Measurements from ENCODE around the gene FGD5. TPM values are rescaled to one million over a fixed set of nuclear protein-coding genes. Genes with fewer than 3 reads are reported as not detected.
A peak's percentile ranks its signal among the peaks of the same experiment; 100 is the strongest.
"Not testable (repeated sequence)": the region's sequence is repeated elsewhere in the genome, so short reads cannot be mapped to it uniquely, and the experiment has no call there.

FGD5 gene
- total RNA-seq, 2 donors from 2014 or later, result not detected

DNA sequence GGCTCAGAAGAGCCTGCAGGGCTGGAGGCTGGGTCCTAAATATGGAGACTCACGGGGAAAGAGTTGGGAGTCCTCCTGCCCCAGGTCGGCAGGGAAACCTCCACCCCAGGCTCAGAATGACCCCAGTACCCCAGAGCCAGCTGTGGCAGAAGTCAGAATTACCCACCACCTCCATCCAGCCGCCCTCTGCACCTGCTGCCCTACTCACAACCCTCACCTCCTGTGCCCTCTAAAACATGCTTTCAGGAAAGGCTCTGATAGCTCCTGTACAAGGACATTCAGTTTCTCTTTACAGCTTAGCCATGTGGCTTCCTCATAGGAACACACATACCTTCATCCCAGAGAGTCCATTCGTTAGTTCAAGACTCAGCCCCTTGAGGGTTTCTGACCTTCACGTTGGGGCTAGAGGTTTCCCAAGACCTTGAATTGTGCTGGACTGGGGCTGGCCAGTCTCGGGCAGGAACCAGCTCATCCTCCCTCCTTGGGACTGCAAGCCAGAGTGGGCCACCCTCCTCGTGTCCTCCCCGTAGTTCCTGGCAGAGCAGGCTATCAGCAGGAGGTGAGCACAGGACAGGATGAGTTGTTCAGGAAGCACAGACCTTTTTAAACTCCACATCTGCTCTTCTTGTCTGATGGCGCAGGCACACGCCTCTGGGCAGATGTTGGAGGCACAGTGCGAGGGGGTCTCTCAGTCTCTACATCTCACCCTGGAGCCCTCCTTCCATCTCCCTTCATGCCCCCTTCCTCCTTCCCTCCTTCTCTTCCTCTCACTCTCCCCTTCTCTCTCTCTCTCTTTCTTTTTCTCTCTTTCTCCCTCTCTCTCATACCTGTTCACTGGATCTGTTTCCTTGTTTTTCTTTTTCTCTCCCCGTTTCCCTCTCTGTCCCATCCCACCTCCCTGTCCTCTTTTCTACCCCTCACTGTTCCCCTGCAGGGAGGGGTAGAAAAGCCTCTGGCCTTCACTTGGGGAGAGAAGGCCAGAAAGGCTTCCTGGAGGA is 72.7 kb downstream of the FGD5 start:
- peak overlapping the region; percentile 41 for H3K4me3 Mint-ChIP-seq
- DNase-seq (no peak), ATAC-seq (no peak)
- H3K4me1 Mint-ChIP-seq, result peaks cover 29% of the 10 kb centered on the region
- peaks cover 2% of the 10 kb centered on the region for H3K36me3 Mint-ChIP-seq (ENCODE audit: low read depth)
- H3K27ac Mint-ChIP-seq, result peak overlapping the region; percentile 89
- H3K9me3 ChIP-seq (ENCODE audit: control insufficient read depth, low read length, poor library complexity, severe bottlenecking), result no peaks in the 10 kb centered on the region
- H3K27me3 Mint-ChIP-seq, result peaks cover 17% of the 10 kb centered on the region

DNA sequence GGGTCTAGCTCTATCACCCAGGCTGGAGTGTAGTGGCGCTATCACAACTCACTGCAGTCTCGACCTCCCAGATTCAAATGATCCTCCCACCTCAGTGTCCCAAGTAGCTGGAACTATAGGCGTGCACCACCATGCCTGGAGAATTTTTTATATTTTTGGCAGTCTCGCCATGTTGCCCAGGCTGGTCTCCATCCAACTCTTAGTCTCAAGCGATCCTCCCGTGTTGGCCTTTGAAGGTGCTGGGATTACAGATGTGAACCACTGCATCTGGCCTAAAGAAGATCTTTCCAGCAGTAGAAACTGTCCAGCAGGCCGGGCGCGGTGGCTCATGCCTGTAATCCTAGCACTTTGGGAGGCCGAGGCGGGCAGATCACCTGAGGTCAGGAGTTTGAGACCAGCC is 73.5 kb downstream of the FGD5 start:
- ATAC-seq, result no peak
- DNase-seq, result no peak
- H3K4me3 Mint-ChIP-seq, result no peak overlapping the region
- H3K27me3 Mint-ChIP-seq, result peaks cover 21% of the 10 kb centered on the region
- no peak overlapping the region for H3K27ac Mint-ChIP-seq
- H3K9me3 ChIP-seq (ENCODE audit: control insufficient read depth, low read length, poor library complexity, severe bottlenecking), result no peaks in the 10 kb centered on the region
- H3K36me3 Mint-ChIP-seq (ENCODE audit: low read depth), result peaks cover 2% of the 10 kb centered on the region
- peaks cover 26% of the 10 kb centered on the region for H3K4me1 Mint-ChIP-seq

DNA sequence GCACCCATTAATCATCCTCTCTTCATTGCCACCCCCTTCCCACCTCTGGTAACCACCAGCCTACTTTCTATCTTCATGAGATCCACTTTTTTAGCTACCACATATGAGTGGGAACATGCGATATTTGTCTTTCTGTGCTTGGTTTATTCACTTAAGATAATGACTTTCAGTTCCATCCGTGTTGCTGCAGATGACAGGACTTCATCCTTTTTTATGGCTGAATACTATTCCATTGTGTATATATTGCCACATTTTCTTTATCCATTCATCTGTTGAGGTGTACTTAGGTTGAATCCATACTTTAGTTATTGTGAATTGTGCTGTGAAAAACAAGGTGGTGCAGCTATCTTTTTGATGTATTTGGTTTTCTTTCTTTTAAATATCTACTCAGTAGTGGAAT is 75.3 kb downstream of the FGD5 start:
- DNase-seq (no peak), ATAC-seq (no peak)
- Mint-ChIP-seq H3K36me3 (ENCODE audit: low read depth) (peaks cover 2% of the 10 kb centered on the region), H3K27me3 (peaks cover 37% of the 10 kb centered on the region), H3K27ac (no peak overlapping the region), H3K4me1 (peaks cover 28% of the 10 kb centered on the region), H3K4me3 (no peak overlapping the region)
- no peaks in the 10 kb centered on the region for H3K9me3 ChIP-seq (ENCODE audit: control insufficient read depth, low read length, poor library complexity, severe bottlenecking)

DNA sequence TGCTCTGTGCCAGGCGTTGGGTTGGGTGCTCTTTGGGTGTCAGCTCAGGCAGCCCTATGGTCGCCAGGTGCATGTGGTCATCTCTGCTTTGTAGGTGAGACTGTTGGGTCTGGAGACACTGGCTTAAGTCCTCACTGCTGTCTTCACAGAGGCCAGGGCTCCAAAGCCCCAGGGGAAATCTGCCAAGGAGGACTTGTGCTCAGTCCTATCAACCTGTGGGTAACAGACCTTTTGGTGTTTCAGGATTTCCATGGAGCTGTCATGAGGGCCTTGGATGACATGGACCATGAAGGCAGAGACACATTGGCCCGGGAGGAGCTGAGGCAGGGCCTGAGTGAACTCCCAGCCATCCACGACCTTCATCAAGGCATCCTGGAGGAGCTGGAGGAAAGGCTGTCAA is 78.5 kb downstream of the FGD5 start:
- ATAC-seq (no peak), DNase-seq (no peak)
- Mint-ChIP-seq H3K27ac (no peak overlapping the region), H3K4me3 (no peak overlapping the region), H3K36me3 (ENCODE audit: low read depth) (peaks cover 2% of the 10 kb centered on the region), H3K4me1 (peaks cover 13% of the 10 kb centered on the region), H3K27me3 (peaks cover 54% of the 10 kb centered on the region)
- H3K9me3 ChIP-seq (ENCODE audit: control insufficient read depth, low read length, poor library complexity, severe bottlenecking), result no peaks in the 10 kb centered on the region

DNA sequence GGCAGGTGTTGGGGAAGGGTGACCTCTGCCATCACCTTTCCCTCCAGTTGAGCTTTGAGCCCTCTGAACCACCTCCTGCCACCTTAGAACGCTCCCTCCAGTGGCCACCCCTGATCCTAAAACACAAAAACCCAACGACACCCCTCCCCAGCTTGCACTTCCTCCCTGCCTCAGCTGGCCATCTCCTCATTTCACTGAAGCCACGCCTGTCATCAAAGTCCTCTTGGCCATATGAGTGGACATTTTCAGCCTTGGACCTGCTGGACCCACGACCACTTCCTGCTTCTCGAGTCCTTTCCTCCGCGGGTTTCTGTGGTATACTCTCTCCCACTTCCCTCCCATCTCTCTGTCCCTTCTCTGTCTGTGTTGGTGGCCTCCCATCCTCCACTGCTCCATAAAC is 80.2 kb downstream of the FGD5 start:
- H3K27ac Mint-ChIP-seq, result peak overlapping the region; percentile 32
- peaks cover 54% of the 10 kb centered on the region for H3K27me3 Mint-ChIP-seq
- ATAC-seq (no peak), DNase-seq (no peak)
- H3K4me1 Mint-ChIP-seq, result peaks cover 12% of the 10 kb centered on the region
- peaks cover 2% of the 10 kb centered on the region for H3K36me3 Mint-ChIP-seq (ENCODE audit: low read depth)
- no peaks in the 10 kb centered on the region for H3K9me3 ChIP-seq (ENCODE audit: control insufficient read depth, low read length, poor library complexity, severe bottlenecking)
- H3K4me3 Mint-ChIP-seq, result no peak overlapping the region

DNA sequence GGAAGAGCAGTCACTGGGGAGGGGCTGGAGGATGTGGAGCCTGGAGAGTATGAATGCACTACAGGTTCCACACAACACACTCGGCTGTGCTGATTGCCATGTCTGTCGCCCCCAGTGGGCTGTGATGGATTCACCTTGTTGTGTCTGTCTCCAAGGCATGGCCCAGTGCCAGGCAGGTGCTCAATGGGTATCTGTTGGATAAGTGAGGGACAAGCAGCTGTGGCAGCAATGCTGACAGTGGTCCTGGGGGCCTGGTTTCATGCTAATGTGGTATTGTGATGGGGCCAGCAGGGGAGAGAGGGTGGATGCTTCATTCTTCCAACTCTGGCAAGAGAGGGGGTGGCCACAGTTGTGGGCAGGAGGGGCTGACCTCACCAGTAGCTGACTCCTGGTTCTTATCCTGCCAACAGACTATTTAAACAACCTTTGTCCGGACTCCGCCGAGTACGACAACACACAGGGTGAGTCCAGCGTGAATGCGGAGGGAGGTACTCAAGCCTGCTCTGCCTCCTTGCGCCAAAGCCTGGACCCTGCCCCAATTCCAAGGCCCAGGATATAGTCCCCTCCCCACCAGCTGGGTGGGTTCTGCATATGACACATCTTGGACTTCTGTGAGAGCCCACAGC is 81.3 kb downstream of the FGD5 start:
- DNase-seq (no peak), ATAC-seq (no peak)
- Mint-ChIP-seq H3K27ac (no peak overlapping the region), H3K27me3 (peaks cover 50% of the 10 kb centered on the region), H3K4me1 (peaks cover 8% of the 10 kb centered on the region), H3K36me3 (ENCODE audit: low read depth) (peaks cover 2% of the 10 kb centered on the region), H3K4me3 (no peak overlapping the region)
- H3K9me3 ChIP-seq (ENCODE audit: control insufficient read depth, low read length, poor library complexity, severe bottlenecking), result no peaks in the 10 kb centered on the region

DNA sequence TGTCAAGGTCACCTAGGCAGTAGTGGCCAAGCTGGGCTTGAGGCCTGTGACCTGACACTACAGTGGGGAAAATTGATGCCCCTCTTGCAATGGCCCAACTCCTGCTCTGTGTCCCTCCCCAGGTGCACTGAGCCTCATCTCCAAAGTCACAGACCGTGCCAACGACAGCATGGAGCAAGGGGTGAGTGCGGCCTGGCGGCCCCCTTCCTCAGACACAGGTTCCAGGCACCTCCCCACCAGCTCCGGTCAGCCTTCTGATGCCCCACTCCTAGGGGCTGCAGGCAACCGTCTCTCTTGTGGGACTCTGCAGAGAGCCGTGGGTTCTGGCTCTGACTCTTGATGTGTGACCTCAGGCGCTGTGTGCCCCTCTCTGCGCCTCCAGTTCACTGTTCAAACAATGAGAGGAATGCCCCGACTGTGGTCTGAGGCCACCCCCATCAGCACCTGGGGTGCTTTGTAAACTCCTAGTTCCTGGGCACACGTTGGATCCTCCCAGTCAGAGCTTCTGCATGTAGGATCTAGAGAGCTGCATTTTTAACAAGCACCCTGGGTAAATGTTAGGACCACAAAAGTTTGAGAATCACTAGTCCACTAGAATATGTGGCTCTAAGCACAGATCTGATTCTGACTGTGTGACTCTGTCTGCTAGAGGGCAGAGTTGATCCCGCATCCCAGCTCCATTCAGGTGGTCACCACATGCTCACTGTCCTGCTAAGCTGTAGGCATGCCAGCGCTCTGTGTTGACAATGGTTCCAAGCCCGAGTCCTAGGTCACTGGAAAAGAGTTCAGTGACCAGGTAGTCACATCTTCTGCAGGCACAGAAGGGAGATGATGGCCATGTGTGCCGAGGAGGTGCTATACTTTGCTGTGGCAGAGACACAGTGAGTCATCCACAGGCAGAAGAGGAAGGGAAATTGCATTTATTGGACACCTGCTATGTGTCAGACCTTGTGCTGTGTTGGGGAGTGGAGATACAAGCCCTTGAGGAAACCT is 82.4 kb downstream of the FGD5 start:
- Mint-ChIP-seq H3K4me3 (no peak overlapping the region), H3K27ac (no peak overlapping the region)
- H3K9me3 ChIP-seq (ENCODE audit: control insufficient read depth, low read length, poor library complexity, severe bottlenecking), result no peaks in the 10 kb centered on the region

DNA sequence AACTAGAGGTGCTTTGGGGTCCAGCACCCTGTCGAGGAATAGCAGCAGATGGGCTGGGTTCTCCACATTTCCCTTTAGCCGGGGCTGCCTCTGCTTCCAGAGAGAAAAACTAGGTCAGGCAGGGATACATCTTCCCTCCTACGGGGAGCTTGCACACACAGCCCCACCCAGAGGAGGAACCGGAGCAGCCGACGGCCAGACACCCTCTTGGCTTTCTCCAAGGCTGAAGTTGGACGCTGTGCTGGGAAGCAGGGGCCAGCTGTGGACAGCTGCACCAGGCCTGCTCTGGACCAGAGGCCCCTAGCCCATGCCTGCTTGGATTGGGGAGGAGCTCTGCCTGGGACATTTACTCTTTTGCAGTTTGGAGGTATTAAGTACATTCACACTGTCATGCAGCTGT is 84.0 kb downstream of the FGD5 start:
- H3K36me3 Mint-ChIP-seq (ENCODE audit: low read depth), result peaks cover 2% of the 10 kb centered on the region
- no peak overlapping the region for H3K4me3 Mint-ChIP-seq
- no peaks in the 10 kb centered on the region for H3K9me3 ChIP-seq (ENCODE audit: control insufficient read depth, low read length, poor library complexity, severe bottlenecking)
- peaks cover 6% of the 10 kb centered on the region for H3K4me1 Mint-ChIP-seq
- H3K27ac Mint-ChIP-seq, result no peak overlapping the region
- H3K27me3 Mint-ChIP-seq, result peaks cover 39% of the 10 kb centered on the region
- DNase-seq (no peak), ATAC-seq (no peak)

More for the DNA sequence above, 82.4 kb downstream of the FGD5 start:
- peaks cover 6% of the 10 kb centered on the region for H3K4me1 Mint-ChIP-seq
- no peak for ATAC-seq
- DNase-seq, result no peak
- peaks cover 42% of the 10 kb centered on the region for H3K27me3 Mint-ChIP-seq
- H3K36me3 Mint-ChIP-seq (ENCODE audit: low read depth), result peaks cover 2% of the 10 kb centered on the region

DNA sequence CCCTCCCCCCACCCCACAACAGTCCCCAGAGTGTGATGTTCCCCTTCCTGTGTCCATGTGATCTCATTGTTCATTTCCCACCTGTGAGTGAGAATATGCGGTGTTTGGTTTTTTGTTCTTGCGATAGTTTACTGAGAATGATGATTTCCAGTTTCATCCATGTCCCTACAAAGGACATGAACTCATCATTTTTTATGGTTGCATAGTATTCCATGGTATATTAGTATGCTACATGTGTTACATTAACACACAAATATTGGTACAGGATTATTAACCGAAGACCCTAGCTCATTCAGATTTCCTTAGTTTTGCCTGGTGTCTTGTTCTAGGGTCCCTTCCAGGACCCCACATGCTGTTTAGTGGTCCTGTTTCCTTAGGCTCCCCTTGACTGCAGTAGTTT is 84.7 kb downstream of the FGD5 start:
- not testable (repeated sequence) for H3K36me3 Mint-ChIP-seq (ENCODE audit: low read depth); ATAC-seq; H3K4me1 Mint-ChIP-seq; H3K27ac Mint-ChIP-seq; H3K9me3 ChIP-seq (ENCODE audit: control insufficient read depth, low read length, poor library complexity, severe bottlenecking); H3K4me3 Mint-ChIP-seq; DNase-seq
- H3K27me3 Mint-ChIP-seq, result peaks cover 31% of the 10 kb centered on the region

DNA sequence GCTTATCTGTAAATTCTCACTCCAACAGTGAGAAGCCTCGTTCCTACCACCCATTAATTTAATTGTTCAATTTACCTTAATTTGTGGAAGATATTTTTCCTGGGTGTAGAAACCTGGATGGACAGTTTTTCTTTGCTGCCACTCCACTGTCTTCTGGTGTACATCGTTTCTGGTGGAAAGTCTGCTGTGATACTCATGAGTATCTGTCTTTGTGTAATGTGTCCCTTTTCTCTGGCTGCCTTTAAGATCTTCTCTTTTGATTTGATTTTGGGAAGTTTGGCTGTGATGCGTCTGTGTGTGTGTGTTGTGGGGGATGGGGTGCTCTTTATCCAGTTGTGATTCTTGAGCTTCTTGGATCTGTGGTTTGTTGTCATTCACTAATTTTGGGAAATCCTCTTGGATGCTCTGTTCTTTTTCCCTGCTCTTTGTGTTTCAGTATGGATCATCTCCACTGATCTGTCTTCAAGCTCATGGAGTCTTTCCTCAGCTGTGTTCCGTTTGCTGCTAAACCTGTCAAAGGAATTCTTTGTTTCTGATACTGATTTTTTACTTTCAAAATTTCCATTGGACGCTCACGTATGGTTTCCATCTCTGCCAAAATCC is 86.4 kb downstream of the FGD5 start:
- no peaks in the 10 kb centered on the region for H3K4me1 Mint-ChIP-seq
- H3K9me3 ChIP-seq (ENCODE audit: control insufficient read depth, low read length, poor library complexity, severe bottlenecking), result no peaks in the 10 kb centered on the region
- H3K4me3 Mint-ChIP-seq, result no peak overlapping the region
- no peak overlapping the region for H3K27ac Mint-ChIP-seq
- no peak for DNase-seq
- ATAC-seq, result no peak
- peaks cover 2% of the 10 kb centered on the region for H3K36me3 Mint-ChIP-seq (ENCODE audit: low read depth)
- peaks cover 20% of the 10 kb centered on the region for H3K27me3 Mint-ChIP-seq

DNA sequence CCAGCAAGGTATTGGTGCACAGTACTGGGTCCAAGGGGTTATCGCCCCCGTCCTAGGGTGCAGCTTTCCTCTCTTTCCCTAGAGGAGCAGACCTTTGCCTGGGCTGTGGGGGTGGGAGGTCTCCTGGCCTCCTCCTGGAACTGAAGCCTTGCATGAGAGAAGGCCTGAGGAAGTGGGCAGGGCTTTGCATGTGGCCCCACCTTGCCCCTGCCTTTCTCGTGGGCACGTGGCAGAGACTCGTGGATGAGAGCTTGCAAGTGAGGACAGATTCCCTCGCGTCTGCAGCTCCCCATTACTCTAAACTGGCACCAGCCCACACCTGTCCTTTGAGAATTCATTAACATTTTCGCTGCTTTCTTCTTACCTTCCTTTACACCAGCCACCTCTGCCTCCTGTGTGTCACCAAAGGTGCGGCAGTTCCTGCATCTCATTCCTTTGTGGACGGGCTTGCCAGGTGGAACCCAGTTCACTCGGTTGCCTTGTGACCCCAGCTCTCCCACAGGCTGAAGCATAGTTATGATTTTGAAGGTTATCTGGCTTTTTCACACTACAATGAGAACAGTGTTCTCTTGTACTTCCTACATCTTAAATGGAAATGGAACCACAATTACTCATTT is 87.7 kb downstream of the FGD5 start:
- no peak overlapping the region for H3K27ac Mint-ChIP-seq
- peaks cover 16% of the 10 kb centered on the region for H3K27me3 Mint-ChIP-seq
- H3K9me3 ChIP-seq (ENCODE audit: control insufficient read depth, low read length, poor library complexity, severe bottlenecking), result no peaks in the 10 kb centered on the region
- H3K4me3 Mint-ChIP-seq, result no peak overlapping the region
- ATAC-seq, result no peak
- H3K4me1 Mint-ChIP-seq, result peaks cover under 1% of the 10 kb centered on the region
- H3K36me3 Mint-ChIP-seq (ENCODE audit: low read depth), result peaks cover 2% of the 10 kb centered on the region
- DNase-seq, result no peak
